Measurements from ENCODE around the gene SESTD1.

The SESTD1 gene

DNA sequence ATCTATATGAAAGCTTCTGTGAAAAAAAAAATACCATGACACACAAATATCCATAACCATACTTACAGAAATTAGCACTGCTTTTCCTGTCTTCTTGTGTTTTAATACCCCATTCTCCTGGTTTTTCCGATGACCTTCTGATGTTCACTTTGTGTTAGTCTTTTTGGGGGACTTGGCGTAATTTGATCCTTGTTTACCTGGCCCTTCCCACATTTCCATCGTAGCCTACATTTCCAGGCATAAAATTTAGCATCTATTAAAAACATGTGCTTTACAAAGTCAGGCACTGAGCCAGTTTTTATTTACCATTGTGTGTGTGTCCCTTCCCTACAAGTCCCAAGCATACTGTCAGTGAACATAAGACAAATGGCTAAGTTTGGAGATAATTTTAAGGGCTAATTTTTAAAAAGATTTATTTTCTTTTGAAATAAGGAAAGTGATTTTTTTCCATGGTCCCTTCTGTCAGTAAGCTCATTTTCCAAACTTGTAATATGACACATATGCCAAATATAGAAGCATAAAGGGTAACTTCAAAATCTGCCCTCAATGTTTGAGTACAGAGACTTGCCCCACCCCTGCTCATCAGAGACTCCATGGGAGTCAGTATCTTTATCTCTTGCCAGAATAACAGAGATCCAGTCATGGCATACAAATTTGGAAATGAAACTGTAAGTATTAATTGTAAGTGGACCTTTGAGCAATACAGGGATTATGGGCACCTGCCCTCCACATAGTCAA lies 27.3 kb downstream of the SESTD1 start:
- Histone ChIP-seq H3K27ac (ENCODE audit: low read depth, low read length) (no peak overlapping the region), H3K9me3 (ENCODE audit: insufficient read depth, low read depth, low read length) (no peaks in the 10 kb centered on the region), H3K9ac (ENCODE audit: low read depth, low read length) (no peak overlapping the region), H3K4me3 (ENCODE audit: low read length) (no peak overlapping the region), H3K36me3 (ENCODE audit: insufficient read depth, low read length) (no peaks in the 10 kb centered on the region), H3K4me1 (ENCODE audit: insufficient read depth, low read length) (peaks cover 34% of the 10 kb centered on the region), H3K27me3 (ENCODE audit: insufficient read depth, low read length) (no peaks in the 10 kb centered on the region)
- 83% methylated on average over 3 of the region's 3 CpGs for WGBS

GRCh38 chr2:179235463-179236108 lies 29.0 kb downstream of the SESTD1 start:
- Histone ChIP-seq H3K9ac (ENCODE audit: low read depth, low read length) (no peak overlapping the region), H3K4me3 (ENCODE audit: low read length) (no peak overlapping the region), H3K4me1 (ENCODE audit: insufficient read depth, low read length) (peaks cover 32% of the 10 kb centered on the region), H3K27ac (ENCODE audit: low read depth, low read length) (no peak overlapping the region), H3K27me3 (ENCODE audit: insufficient read depth, low read length) (no peaks in the 10 kb centered on the region), H3K36me3 (ENCODE audit: insufficient read depth, low read length) (no peaks in the 10 kb centered on the region), H3K9me3 (ENCODE audit: insufficient read depth, low read depth, low read length) (no peaks in the 10 kb centered on the region)
- WGBS: 91% methylated on average over 7 of the region's 7 CpGs

DNA sequence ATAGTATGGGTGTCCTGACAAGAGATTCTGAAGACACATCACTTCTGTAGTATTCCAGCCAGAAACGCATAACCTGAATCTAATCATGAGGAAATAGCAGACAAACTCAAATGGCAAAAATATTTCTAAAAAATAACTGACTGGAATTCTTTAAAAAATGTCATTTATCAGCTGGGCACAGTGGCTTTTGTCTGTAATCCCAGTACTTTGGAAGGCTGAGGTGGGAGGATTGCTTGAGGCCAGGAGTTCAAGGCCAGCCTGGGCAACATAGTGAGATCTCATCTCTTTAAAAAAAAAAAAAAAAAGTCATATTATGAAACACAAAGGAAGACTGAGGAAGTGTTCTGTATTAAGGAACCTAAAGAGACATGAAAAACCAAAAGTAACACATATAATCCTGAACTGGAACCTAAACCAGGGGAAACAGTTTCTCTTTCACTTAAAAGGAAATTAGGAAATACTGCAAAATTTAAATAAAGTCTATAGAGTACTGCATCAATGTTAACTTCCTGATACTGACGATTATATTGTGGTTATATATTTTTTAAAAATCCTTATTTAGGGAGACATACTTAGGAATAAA lies 29.9 kb downstream of the SESTD1 start:
- Histone ChIP-seq H3K36me3 (ENCODE audit: insufficient read depth, low read length) (no peaks in the 10 kb centered on the region), H3K9me3 (ENCODE audit: insufficient read depth, low read depth, low read length) (no peaks in the 10 kb centered on the region), H3K9ac (ENCODE audit: low read depth, low read length) (no peak overlapping the region), H3K4me3 (ENCODE audit: low read length) (no peak overlapping the region), H3K4me1 (ENCODE audit: insufficient read depth, low read length) (peaks cover 29% of the 10 kb centered on the region), H3K27me3 (ENCODE audit: insufficient read depth, low read length) (no peaks in the 10 kb centered on the region), H3K27ac (ENCODE audit: low read depth, low read length) (no peak overlapping the region)
- 88% methylated on average over 1 of the region's 2 CpGs for WGBS

DNA sequence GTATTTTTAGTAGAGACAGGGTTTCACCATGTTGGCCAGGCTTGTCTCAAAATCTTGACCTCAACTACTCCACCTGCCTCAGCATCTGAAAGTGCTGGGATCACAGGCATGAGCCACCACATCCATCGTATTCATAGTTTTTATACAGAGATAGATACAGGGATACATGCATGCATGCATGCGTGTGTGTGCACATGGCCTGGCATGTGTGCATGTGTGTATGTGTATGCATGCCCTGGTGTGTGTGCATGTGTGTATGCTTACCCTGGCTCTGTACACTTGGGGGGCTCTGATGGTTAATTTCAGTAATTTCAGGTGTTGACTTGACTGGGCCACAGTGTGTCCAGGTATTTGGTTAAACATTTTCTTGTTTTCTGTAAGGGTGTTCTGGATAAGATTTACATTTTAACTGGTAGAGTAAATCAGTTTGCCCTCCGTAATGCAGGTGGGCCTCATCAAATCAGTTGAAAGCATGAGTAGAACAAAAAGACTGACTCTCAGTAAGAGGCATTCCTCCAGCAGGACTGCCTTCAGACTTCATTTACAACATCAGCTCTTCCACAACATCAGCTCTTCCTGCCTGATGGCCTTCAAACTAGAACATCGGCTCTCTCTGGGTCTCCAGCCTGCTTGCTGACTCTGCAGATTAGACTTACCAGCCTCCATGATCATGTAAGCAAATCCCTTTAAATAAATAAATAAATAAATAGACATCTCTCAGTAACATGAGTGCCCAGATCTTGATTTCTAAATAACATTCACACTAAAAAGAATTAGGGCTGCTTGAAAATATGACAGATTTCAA lies 30.8 kb downstream of the SESTD1 start:
- H3K27me3 ChIP-seq (ENCODE audit: insufficient read depth, low read length): no peaks in the 10 kb centered on the region
- H3K4me1 ChIP-seq (ENCODE audit: insufficient read depth, low read length): peaks cover 20% of the 10 kb centered on the region
- H3K9ac ChIP-seq (ENCODE audit: low read depth, low read length): no peak overlapping the region
- H3K27ac ChIP-seq (ENCODE audit: low read depth, low read length): no peak overlapping the region
- no peaks in the 10 kb centered on the region for H3K36me3 ChIP-seq (ENCODE audit: insufficient read depth, low read length)
- H3K4me3 ChIP-seq (ENCODE audit: low read length): no peak overlapping the region
- WGBS: 95% methylated on average over 4 of the region's 4 CpGs
- no peaks in the 10 kb centered on the region for H3K9me3 ChIP-seq (ENCODE audit: insufficient read depth, low read depth, low read length)

GRCh38 chr2:179233083-179233490 lies 31.5 kb downstream of the SESTD1 start:
- no peaks in the 10 kb centered on the region for H3K36me3 ChIP-seq (ENCODE audit: insufficient read depth, low read length)
- peaks cover 14% of the 10 kb centered on the region for H3K4me1 ChIP-seq (ENCODE audit: insufficient read depth, low read length)
- no peak overlapping the region for H3K9ac ChIP-seq (ENCODE audit: low read depth, low read length)
- H3K27ac ChIP-seq (ENCODE audit: low read depth, low read length): no peak overlapping the region
- no peaks in the 10 kb centered on the region for H3K9me3 ChIP-seq (ENCODE audit: insufficient read depth, low read depth, low read length)
- H3K4me3 ChIP-seq (ENCODE audit: low read length): no peak overlapping the region
- no peaks in the 10 kb centered on the region for H3K27me3 ChIP-seq (ENCODE audit: insufficient read depth, low read length)
- 89% methylated on average over 5 of the region's 5 CpGs for whole genome bisulfite sequencing

DNA sequence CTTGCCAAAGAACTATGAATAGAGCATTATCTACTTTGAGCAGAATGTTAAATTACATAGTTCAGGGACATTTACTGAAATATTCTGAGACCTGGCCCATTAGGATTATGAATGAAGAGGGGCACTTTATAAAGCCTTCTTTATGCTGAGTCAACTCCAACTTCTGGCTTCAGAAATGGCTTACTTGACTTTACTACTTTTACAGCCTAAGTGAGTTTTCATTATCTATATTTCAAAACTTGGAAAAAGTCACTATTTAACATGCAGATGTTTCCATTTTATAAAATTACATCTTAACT lies 37.7 kb downstream of the SESTD1 start:
- Histone ChIP-seq H3K9me3 (ENCODE audit: insufficient read depth, low read depth, low read length) (no peaks in the 10 kb centered on the region), H3K4me1 (ENCODE audit: insufficient read depth, low read length) (peaks cover 17% of the 10 kb centered on the region), H3K36me3 (ENCODE audit: insufficient read depth, low read length) (no peaks in the 10 kb centered on the region), H3K27me3 (ENCODE audit: insufficient read depth, low read length) (no peaks in the 10 kb centered on the region), H3K9ac (ENCODE audit: low read depth, low read length) (no peak overlapping the region), H3K4me3 (ENCODE audit: low read length) (no peak overlapping the region), H3K27ac (ENCODE audit: low read depth, low read length) (no peak overlapping the region)

GRCh38 chr2:179226203-179226960 lies 38.2 kb downstream of the SESTD1 start:
- Histone ChIP-seq H3K4me3 (ENCODE audit: low read length) (no peak overlapping the region), H3K4me1 (ENCODE audit: insufficient read depth, low read length) (peaks cover 17% of the 10 kb centered on the region), H3K27ac (ENCODE audit: low read depth, low read length) (no peak overlapping the region), H3K27me3 (ENCODE audit: insufficient read depth, low read length) (no peaks in the 10 kb centered on the region), H3K9me3 (ENCODE audit: insufficient read depth, low read depth, low read length) (no peaks in the 10 kb centered on the region), H3K36me3 (ENCODE audit: insufficient read depth, low read length) (no peaks in the 10 kb centered on the region), H3K9ac (ENCODE audit: low read depth, low read length) (no peak overlapping the region)
- 90% methylated on average over 6 of the region's 6 CpGs for WGBS

- Histone ChIP-seq H3K9me3 (ENCODE audit: insufficient read depth, low read depth, low read length) (no peaks in the 10 kb centered on the region), H3K36me3 (ENCODE audit: insufficient read depth, low read length) (no peaks in the 10 kb centered on the region), H3K4me3 (ENCODE audit: low read length) (no peak overlapping the region), H3K27ac (ENCODE audit: low read depth, low read length) (0 out of 2 replicates have a peak overlapping the region, but pooled peaks have one; percentile 22), H3K27me3 (ENCODE audit: insufficient read depth, low read length) (no peaks in the 10 kb centered on the region), H3K9ac (ENCODE audit: low read depth, low read length) (no peak overlapping the region; the same call in 1 of the 2 replicates), H3K4me1 (ENCODE audit: insufficient read depth, low read length) (peaks cover 14% of the 10 kb centered on the region)
- WGBS: 40% methylated on average over 1 of the region's 2 CpGs
Measured at GRCh38 chr2:179224361-179224760, 40.3 kb downstream of the SESTD1 start.

DNA sequence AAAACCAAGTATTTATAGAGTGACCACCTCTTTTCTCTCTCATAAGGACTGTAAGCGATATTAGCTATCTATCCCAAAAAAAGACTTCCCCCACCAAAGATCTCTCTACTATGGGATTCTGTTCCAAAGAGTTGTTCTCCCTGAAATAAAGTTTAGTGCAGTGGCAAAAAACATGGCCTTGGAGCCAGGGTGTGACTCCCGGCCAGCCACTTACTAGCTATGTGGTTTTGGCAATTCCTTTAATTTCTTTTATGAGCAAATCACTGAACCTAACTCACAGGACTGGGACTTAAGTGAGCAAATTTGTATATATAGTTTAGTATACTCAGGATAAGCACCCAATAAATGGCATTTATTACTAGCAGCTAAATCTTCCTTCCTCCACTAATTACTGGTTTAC lies 42.6 kb downstream of the SESTD1 start:
- H3K4me3 ChIP-seq (ENCODE audit: low read length): no peak overlapping the region
- no peaks in the 10 kb centered on the region for H3K36me3 ChIP-seq (ENCODE audit: insufficient read depth, low read length)
- H3K27ac ChIP-seq (ENCODE audit: low read depth, low read length): no peak overlapping the region
- no peaks in the 10 kb centered on the region for H3K27me3 ChIP-seq (ENCODE audit: insufficient read depth, low read length)
- H3K9ac ChIP-seq (ENCODE audit: low read depth, low read length): no peak overlapping the region
- H3K9me3 ChIP-seq (ENCODE audit: insufficient read depth, low read depth, low read length): no peaks in the 10 kb centered on the region
- peaks cover 14% of the 10 kb centered on the region for H3K4me1 ChIP-seq (ENCODE audit: insufficient read depth, low read length)
- 93% methylated on average over 2 of the region's 2 CpGs for WGBS

- H3K36me3 ChIP-seq (ENCODE audit: insufficient read depth, low read length): no peaks in the 10 kb centered on the region
- no peak overlapping the region for H3K9ac ChIP-seq (ENCODE audit: low read depth, low read length)
- H3K4me1 ChIP-seq (ENCODE audit: insufficient read depth, low read length): peaks cover 2% of the 10 kb centered on the region
- no peaks in the 10 kb centered on the region for H3K27me3 ChIP-seq (ENCODE audit: insufficient read depth, low read length)
- no peaks in the 10 kb centered on the region for H3K9me3 ChIP-seq (ENCODE audit: insufficient read depth, low read depth, low read length)
- 77% methylated on average over 4 of the region's 4 CpGs for WGBS
- H3K4me3 ChIP-seq (ENCODE audit: low read length): no peak overlapping the region
- no peak overlapping the region for H3K27ac ChIP-seq (ENCODE audit: low read depth, low read length)
Measured at GRCh38 chr2:179218848-179219594, 45.6 kb downstream of the SESTD1 start.
